Measurements from ENCODE around the gene SLC6A18.

The SLC6A18 gene

GRCh38 chr5:1190837-1191239 lies 34.3 kb upstream of the SLC6A18 start:
- H3K27me3 ChIP-seq (replicated peaks; ENCODE audit: insufficient read depth, low read length): peaks cover 27% of the 10 kb centered on the region
- TF ChIP-seq EZH2 (optimal IDR thresholded peaks at IDR 0.05; ENCODE audit: low read depth, low read length) (no peak), EZH2phosphoT487 (IDR thresholded peaks at IDR 0.05; ENCODE audit: low read length) (no peak)
- TF ChIP-seq, protein P1, sequence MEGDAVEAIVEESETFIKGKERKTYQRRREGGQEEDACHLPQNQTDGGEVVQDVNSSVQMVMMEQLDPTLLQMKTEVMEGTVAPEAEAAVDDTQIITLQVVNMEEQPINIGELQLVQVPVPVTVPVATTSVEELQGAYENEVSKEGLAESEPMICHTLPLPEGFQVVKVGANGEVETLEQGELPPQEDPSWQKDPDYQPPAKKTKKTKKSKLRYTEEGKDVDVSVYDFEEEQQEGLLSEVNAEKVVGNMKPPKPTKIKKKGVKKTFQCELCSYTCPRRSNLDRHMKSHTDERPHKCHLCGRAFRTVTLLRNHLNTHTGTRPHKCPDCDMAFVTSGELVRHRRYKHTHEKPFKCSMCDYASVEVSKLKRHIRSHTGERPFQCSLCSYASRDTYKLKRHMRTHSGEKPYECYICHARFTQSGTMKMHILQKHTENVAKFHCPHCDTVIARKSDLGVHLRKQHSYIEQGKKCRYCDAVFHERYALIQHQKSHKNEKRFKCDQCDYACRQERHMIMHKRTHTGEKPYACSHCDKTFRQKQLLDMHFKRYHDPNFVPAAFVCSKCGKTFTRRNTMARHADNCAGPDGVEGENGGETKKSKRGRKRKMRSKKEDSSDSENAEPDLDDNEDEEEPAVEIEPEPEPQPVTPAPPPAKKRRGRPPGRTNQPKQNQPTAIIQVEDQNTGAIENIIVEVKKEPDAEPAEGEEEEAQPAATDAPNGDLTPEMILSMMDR (IDR thresholded peaks at IDR 0.05; ENCODE audit: low read length): no peak
- no peaks in the 10 kb centered on the region for H3K36me3 ChIP-seq (replicated peaks; ENCODE audit: insufficient read depth, low read length)
- H3K4me3 ChIP-seq (ENCODE audit: low read length): no peak overlapping the region
- no peak for DNase-seq
- no peaks in the 10 kb centered on the region for H3K4me1 ChIP-seq (ENCODE audit: low read length)
- no peak overlapping the region for H2AFZ ChIP-seq (ENCODE audit: low read length)
- H4K20me1 ChIP-seq (ENCODE audit: insufficient read depth, low read length): no peaks in the 10 kb centered on the region
- no peaks in the 10 kb centered on the region for H3K9me3 ChIP-seq (replicated peaks; ENCODE audit: insufficient read depth, low read length)
- H3K79me2 ChIP-seq (ENCODE audit: low read length): no peaks in the 10 kb centered on the region
- H3K27ac ChIP-seq (ENCODE audit: low read length): no peak overlapping the region
- H3F3A ChIP-seq (ENCODE audit: insufficient read depth, low read length): no peaks in the 10 kb centered on the region
- no peak overlapping the region for H3K4me2 ChIP-seq (ENCODE audit: low read depth, low read length)
- no peak overlapping the region for H3K9ac ChIP-seq (ENCODE audit: low read length)
- H3K9me2 ChIP-seq (replicated peaks; ENCODE audit: insufficient read depth, low read length): no peaks in the 10 kb centered on the region

- Histone ChIP-seq H3K27me3 (replicated peaks; ENCODE audit: insufficient read depth, low read length) (peaks cover 27% of the 10 kb centered on the region), H3K9me2 (replicated peaks; ENCODE audit: insufficient read depth, low read length) (no peaks in the 10 kb centered on the region)
Observed at GRCh38 chr5:1192971-1193590, 32.1 kb upstream of the SLC6A18 start.

DNA sequence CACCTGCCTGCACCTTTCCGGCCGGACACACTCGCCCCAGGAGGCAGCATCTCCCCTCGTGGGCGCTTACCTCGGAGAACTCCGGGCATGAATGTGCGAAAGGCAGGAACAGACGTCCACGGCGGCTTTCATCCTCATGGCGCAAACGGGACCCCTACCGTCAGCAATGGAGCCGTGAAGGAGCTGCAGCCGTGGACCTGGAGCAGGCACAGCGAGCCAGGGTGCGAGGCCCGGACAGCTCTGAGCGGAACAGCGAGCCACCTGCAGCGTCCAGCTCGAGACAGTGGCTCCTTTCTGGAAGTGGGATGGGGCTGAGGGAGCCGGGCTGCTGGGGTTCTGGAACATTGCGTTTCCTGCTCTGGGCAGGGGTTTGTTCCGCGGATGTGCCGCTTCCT lies 31.6 kb upstream of the SLC6A18 start:
- Histone ChIP-seq H3K27ac (ENCODE audit: low read length) (no peak overlapping the region), H3K27me3 (replicated peaks; ENCODE audit: insufficient read depth, low read length) (peaks cover 32% of the 10 kb centered on the region), H3K9me3 (replicated peaks; ENCODE audit: insufficient read depth, low read length) (no peaks in the 10 kb centered on the region), H3K36me3 (replicated peaks; ENCODE audit: insufficient read depth, low read length) (no peaks in the 10 kb centered on the region), H3K4me2 (ENCODE audit: low read depth, low read length) (0 out of 2 replicates have a peak overlapping the region, but pooled peaks have one; percentile 9), H2AFZ (ENCODE audit: low read length) (no peak overlapping the region), H3K9me2 (replicated peaks; ENCODE audit: insufficient read depth, low read length) (no peaks in the 10 kb centered on the region), H4K20me1 (ENCODE audit: insufficient read depth, low read length) (no peaks in the 10 kb centered on the region), H3F3A (ENCODE audit: insufficient read depth, low read length) (no peaks in the 10 kb centered on the region), H3K4me1 (ENCODE audit: low read length) (no peaks in the 10 kb centered on the region), H3K9ac (ENCODE audit: low read length) (no peak overlapping the region), H3K79me2 (ENCODE audit: low read length) (no peaks in the 10 kb centered on the region), H3K4me3 (ENCODE audit: low read length) (no peak overlapping the region)
- TF ChIP-seq EZH2phosphoT487 (IDR thresholded peaks at IDR 0.05; ENCODE audit: low read length) (no peak), EZH2 (optimal IDR thresholded peaks at IDR 0.05; ENCODE audit: low read depth, low read length) (no peak)
- TF ChIP-seq, protein P1 (IDR thresholded peaks at IDR 0.05; ENCODE audit: low read length): no peak
- no peak for DNase-seq

More at GRCh38 chr5:1192971-1193590, 32.1 kb upstream of the SLC6A18 start:
- H2AFZ ChIP-seq (ENCODE audit: low read length): no peak overlapping the region
- no peaks in the 10 kb centered on the region for H3K4me1 ChIP-seq (ENCODE audit: low read length)
- no peaks in the 10 kb centered on the region for H4K20me1 ChIP-seq (ENCODE audit: insufficient read depth, low read length)
- H3F3A ChIP-seq (ENCODE audit: insufficient read depth, low read length): no peaks in the 10 kb centered on the region
- DNase-seq: no peak
- no peaks in the 10 kb centered on the region for H3K36me3 ChIP-seq (replicated peaks; ENCODE audit: insufficient read depth, low read length)
- no peaks in the 10 kb centered on the region for H3K79me2 ChIP-seq (ENCODE audit: low read length)
- no peaks in the 10 kb centered on the region for H3K9me3 ChIP-seq (replicated peaks; ENCODE audit: insufficient read depth, low read length)
- TF ChIP-seq EZH2 (optimal IDR thresholded peaks at IDR 0.05; ENCODE audit: low read depth, low read length) (no peak), EZH2phosphoT487 (IDR thresholded peaks at IDR 0.05; ENCODE audit: low read length) (no peak)
- TF ChIP-seq, protein P1 (IDR thresholded peaks at IDR 0.05; ENCODE audit: low read length): no peak
- H3K4me2 ChIP-seq (ENCODE audit: low read depth, low read length): no peak overlapping the region
- H3K9ac ChIP-seq (ENCODE audit: low read length): no peak overlapping the region
- H3K4me3 ChIP-seq (ENCODE audit: low read length): no peak overlapping the region
- no peak overlapping the region for H3K27ac ChIP-seq (ENCODE audit: low read length)
